Upper lobe of left lung (tissue), 6 donors: ENCODE measurements around the gene LAMTOR1. TPM values are rescaled to one million over a fixed set of nuclear protein-coding genes. Genes with fewer than 3 reads are reported as not detected.

Experiments
- ATAC-seq, 2 donors: fragments of 200-7000 bp; cut with Tn5 transposase; one replicate each; pipeline ENCODE4 v1.9.1; 2022; ENCODE audit warnings: mild to moderate bottlenecking in 2 of 2, moderate library complexity in 2 of 2; ENCODE audit not compliant: low FRiP score in 2 of 2
- DNase-seq, 2 donors: peaks; one replicate each; pipeline ENCODE4 v3.0.0-alpha.2; 2019 to 2020
- H3K27ac ChIP-seq, 4 donors: fragments of 200-600 bp; sonication (generic); one replicate each; pipeline ENCODE4 v1.5.1; 2016 to 2019
- H3K27me3 ChIP-seq, 4 donors: fragments of 200-600 bp; sonication (generic); one replicate each; pipeline ENCODE4 v1.5.1; 2017 to 2019
- H3K36me3 ChIP-seq, 4 donors: fragments of 200-600 bp; sonication (generic); one replicate each; pipeline ENCODE4 v1.5.1; 2016 to 2019
- H3K4me1 ChIP-seq, 4 donors: fragments of 200-600 bp; sonication (generic); one replicate each; pipeline ENCODE4 v1.5.1; 2018 to 2019
- H3K4me3 ChIP-seq, 4 donors: fragments of 200-600 bp; sonication (generic); one replicate each; pipeline ENCODE4 v1.5.1; 2017 to 2019; ENCODE audit warnings: mild to moderate bottlenecking in 2 of 4, moderate library complexity in 1 of 4
- H3K9me3 ChIP-seq, 4 donors: fragments of 200-600 bp; sonication (generic); one replicate each; pipeline ENCODE4 v1.5.1; 2018 to 2019
- CTCF ChIP-seq, 6 experiments: fragments of 450-650 bp in 4 of 6; fragments of 200-600 bp in 2 of 6; sonication (generic) in 2 of 6; IDR thresholded peaks; one replicate each; pipeline ENCODE4 v1.5.1; 2016 to 2019; ENCODE audit warnings: antibody characterized with exemption in 6 of 6
- EP300 ChIP-seq, 4 donors: sonication (generic); formaldehyde crosslinking; IDR thresholded peaks; one replicate each; pipeline ENCODE4 v1.5.1; 2017; ENCODE audit warnings: antibody characterized with exemption in 4 of 4, control low read depth in 2 of 4
- POLR2A ChIP-seq, 4 donors: fragments of 450-650 bp; IDR thresholded peaks; one replicate each; pipeline ENCODE4 v1.5.1; 2016 to 2017; ENCODE audit warnings: antibody characterized with exemption in 4 of 4, mild to moderate bottlenecking in 2 of 4
- POLR2AphosphoS5 ChIP-seq, 2 donors: sonication (generic); formaldehyde crosslinking; IDR thresholded peaks; one replicate each; pipeline ENCODE4 v1.5.1; 2017; ENCODE audit warnings: antibody characterized with exemption in 2 of 2
- WGBS, 2 donors: methylation state at CpG; one replicate each; pipeline ENCODE4 v1.1.5; 2017 to 2018; 5-methylcytosine and 5-hydroxymethylcytosine counted together
- total RNA-seq, 6 donors: library from RNA; depleted of rRNA in 4 of 6; stranded (reverse); fragments of >200 nt in 4 of 6; gene quantifications; one replicate each; pipeline versions ENCODE4 v1.1.0 to v1.2.1, GENCODE V29; 2016 to 2021
- donor health status: DM: no; HTN: no; CAD: no; lungs with moderate emphysema.
- donor health status: DM: no; HTN: yes; CAD: no; lungs with severe emphysema.

Gene LAMTOR1
- total RNA-seq, 6 donors from 2014 or later = 86.0 to 162 (median 114) TPM

GRCh38 chr11:72084076-72084475 is 19.0 kb downstream of the LAMTOR1 start:
- TF ChIP-seq CTCF (IDR thresholded peaks at IDR 0.05) = no peak
- TF ChIP-seq POLR2AphosphoS5 (IDR thresholded peaks at IDR 0.05) = no peak
- no peak for TF ChIP-seq EP300 (IDR thresholded peaks at IDR 0.05)
- no peak for TF ChIP-seq POLR2A (IDR thresholded peaks at IDR 0.05)
- H3K27ac ChIP-seq = no peak overlapping the region
- H3K4me1 ChIP-seq = peaks cover 21 to 27% (median 25%) of the 10 kb centered on the region in 4 donors
- H3K36me3 ChIP-seq = peaks cover 0 to 14% (median 0%) of the 10 kb centered on the region in 4 donors
- H3K9me3 ChIP-seq = no peaks in the 10 kb centered on the region
- H3K4me3 ChIP-seq = no peak overlapping the region
- ATAC-seq = no peak
- DNase-seq = no peak
- 79 to 80% methylated on average over 4 of the region's 4 CpGs for WGBS, 2 donors
- no peaks in the 10 kb centered on the region for H3K27me3 ChIP-seq

GRCh38 chr11:72083414-72083813 is 19.7 kb downstream of the LAMTOR1 start:
- peaks cover 27 to 33% (median 30%) of the 10 kb centered on the region in 4 donors for H3K4me1 ChIP-seq
- TF ChIP-seq POLR2A (IDR thresholded peaks at IDR 0.05) = no peak
- TF ChIP-seq POLR2AphosphoS5 (IDR thresholded peaks at IDR 0.05) = no peak
- no peak for TF ChIP-seq CTCF (IDR thresholded peaks at IDR 0.05)
- TF ChIP-seq EP300 (IDR thresholded peaks at IDR 0.05) = no peak
- H3K9me3 ChIP-seq = no peaks in the 10 kb centered on the region
- no peak overlapping the region for H3K27ac ChIP-seq
- ATAC-seq = no peak
- H3K36me3 ChIP-seq = peaks cover 0 to 8% (median 0%) of the 10 kb centered on the region in 4 donors
- no peak for DNase-seq
- no peak overlapping the region for H3K4me3 ChIP-seq
- no peaks in the 10 kb centered on the region for H3K27me3 ChIP-seq
- 88 to 96% methylated on average over 2 of the region's 2 CpGs for WGBS, 2 donors

GRCh38 chr11:72081821-72082453 is 21.2 kb downstream of the LAMTOR1 start:
- DNase-seq (no peak), ATAC-seq (no peak)
- no peaks in the 10 kb centered on the region for H3K9me3 ChIP-seq
- WGBS, 2 donors = 76% methylated on average over 3 of the region's 3 CpGs
- H3K27me3 ChIP-seq = no peaks in the 10 kb centered on the region
- peaks cover 29 to 33% (median 31%) of the 10 kb centered on the region in 4 donors for H3K4me1 ChIP-seq
- no peak for TF ChIP-seq POLR2AphosphoS5 (IDR thresholded peaks at IDR 0.05)
- TF ChIP-seq EP300 (IDR thresholded peaks at IDR 0.05) = no peak
- no peak for TF ChIP-seq POLR2A (IDR thresholded peaks at IDR 0.05)
- TF ChIP-seq CTCF (IDR thresholded peaks at IDR 0.05) = no peak
- H3K4me3 ChIP-seq = no peak overlapping the region
- H3K36me3 ChIP-seq = no peaks in the 10 kb centered on the region
- H3K27ac ChIP-seq = peak overlapping the region; percentile 87 to 94 (median 91)

GRCh38 chr11:72081184-72081644 is 21.9 kb downstream of the LAMTOR1 start:
- H3K27ac ChIP-seq = peak overlapping the region; percentile 87 to 94 (median 91)
- ATAC-seq = no peak

More at GRCh38 chr11:72081184-72081644, 21.9 kb downstream of the LAMTOR1 start:
- 70 to 77% methylated on average over 20 to 21 of the region's 21 CpGs for WGBS, 2 donors
- Histone ChIP-seq H3K36me3 (no peaks in the 10 kb centered on the region), H3K9me3 (no peaks in the 10 kb centered on the region), H3K4me3 (peak overlapping the region; percentile 11 to 82 (median 68)), H3K4me1 (peaks cover 29 to 33% (median 31%) of the 10 kb centered on the region in 4 donors), H3K27me3 (no peaks in the 10 kb centered on the region)
- TF ChIP-seq POLR2AphosphoS5 (IDR thresholded peaks at IDR 0.05) (no peak), CTCF (IDR thresholded peaks at IDR 0.05) (no peak), EP300 (IDR thresholded peaks at IDR 0.05) (no peak), POLR2A (IDR thresholded peaks at IDR 0.05) (no peak)
- no peak for DNase-seq
